IPS-11a (cell line): ENCODE results near the gene CDCA4.
"Not testable (repeated sequence)": the region's sequence is repeated elsewhere in the genome, so short reads cannot be mapped to it uniquely, and the experiment has no call there.

Experiments used
- H3K4me3 ChIP-seq: one replicate; pipeline ENCODE4 v1.5.1; 2013; ENCODE audit warnings: low read depth, low read length, control low read depth

The CDCA4 gene

GRCh38 chr14:105020815-105021655 lies at the start of gene CDCA4:
Gene CDCA4, minus strand, starts transcription at chr14:105021083. Its CDS starts 9,154 bp downstream, at chr14:105011929.
- H3K4me3 ChIP-seq, result peak within 1 kb of the TSS; percentile 84

GRCh38 chr14:105069871-105070759 lies 49.2 kb upstream of the CDCA4 start:
- no peak overlapping the region for H3K4me3 ChIP-seq

GRCh38 chr14:105069522-105069870 lies 48.6 kb upstream of the CDCA4 start:
- no peak overlapping the region for H3K4me3 ChIP-seq

GRCh38 chr14:105068818-105069217 lies 47.9 kb upstream of the CDCA4 start:
- H3K4me3 ChIP-seq, result no peak overlapping the region

- no peak overlapping the region for H3K4me3 ChIP-seq
Measured at GRCh38 chr14:105067969-105068301, 47.1 kb upstream of the CDCA4 start.

GRCh38 chr14:105067140-105067968 lies 46.5 kb upstream of the CDCA4 start:
- H3K4me3 ChIP-seq, result no peak overlapping the region

GRCh38 chr14:105066240-105067071 lies 45.6 kb upstream of the CDCA4 start:
- no peak overlapping the region for H3K4me3 ChIP-seq

- H3K4me3 ChIP-seq, result no peak within 1 kb of the TSS
Measured at GRCh38 chr14:105065280-105066228, 44.7 kb upstream of the CDCA4 start, which contains the start of gene GPR132. Gene GPR132, minus strand, starts transcription at chr14:105065430. Its CDS starts 10,010 bp downstream, at chr14:105055420.

GRCh38 chr14:105064721-105065143 lies 43.8 kb upstream of the CDCA4 start:
- no peak overlapping the region for H3K4me3 ChIP-seq

GRCh38 chr14:105064001-105064400 lies 43.1 kb upstream of the CDCA4 start:
- H3K4me3 ChIP-seq, result no peak overlapping the region

GRCh38 chr14:105063506-105063905 lies 42.6 kb upstream of the CDCA4 start:
- H3K4me3 ChIP-seq, result not testable (repeated sequence)

GRCh38 chr14:105063056-105063455 lies 42.2 kb upstream of the CDCA4 start:
- no peak overlapping the region for H3K4me3 ChIP-seq

GRCh38 chr14:105062048-105062433 lies 41.2 kb upstream of the CDCA4 start:
- no peak overlapping the region for H3K4me3 ChIP-seq

GRCh38 chr14:105061428-105062047 lies 40.7 kb upstream of the CDCA4 start:
- no peak overlapping the region for H3K4me3 ChIP-seq

- no peak overlapping the region for H3K4me3 ChIP-seq
Measured at GRCh38 chr14:105060751-105061427, 40.0 kb upstream of the CDCA4 start.

GRCh38 chr14:105059925-105060565 lies 39.2 kb upstream of the CDCA4 start:
- no peak overlapping the region for H3K4me3 ChIP-seq
